ENCODE measurements around the gene DCTD. TPM values are rescaled to one million over a fixed set of nuclear protein-coding genes. Genes with fewer than 3 reads are reported as not detected.

DCTD gene
- total RNA-seq, 1 donor from 2014 or later = 90.1 TPM

DNA sequence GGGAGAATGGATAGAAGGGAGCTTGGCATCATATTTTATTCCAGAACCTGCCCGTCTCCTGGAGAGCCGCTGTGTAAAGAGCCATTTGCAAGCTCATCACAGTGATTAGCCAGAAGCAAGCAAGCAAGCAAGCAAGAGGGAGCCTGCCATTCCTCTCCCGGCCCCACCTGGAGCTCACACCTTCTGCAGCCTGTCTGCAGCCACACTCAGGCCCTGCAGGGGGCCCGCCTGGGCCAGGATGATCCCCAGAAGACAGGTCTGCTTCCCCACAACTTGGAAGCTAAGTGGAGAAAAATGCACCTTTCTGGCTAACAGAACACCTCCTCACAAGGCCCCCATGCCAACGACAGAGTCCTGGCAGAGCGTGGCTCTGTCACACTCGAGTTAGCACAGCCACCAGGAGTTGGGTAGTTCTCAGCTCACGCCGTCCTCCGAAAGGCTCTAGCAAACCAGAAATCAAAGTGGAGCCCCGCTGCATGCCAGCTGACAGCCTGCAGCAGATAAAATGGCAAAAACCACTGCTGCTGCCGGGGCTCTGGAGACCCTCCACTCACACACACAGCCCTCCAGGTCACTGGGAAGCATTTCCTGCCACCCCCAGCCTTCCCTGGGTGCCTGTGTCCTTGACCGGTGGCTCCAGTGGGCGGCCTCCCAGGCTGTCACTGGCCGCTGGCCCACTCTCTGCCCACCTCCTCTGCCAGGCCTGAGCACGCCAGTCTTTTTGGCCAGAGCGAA, 54.9 kb downstream of the DCTD start:
- Histone ChIP-seq H3K9me3 (no peaks in the 10 kb centered on the region), H3K4me1 (no peaks in the 10 kb centered on the region), H3K27me3 (ENCODE audit: low read depth) (no peaks in the 10 kb centered on the region), H3K36me3 (no peaks in the 10 kb centered on the region), H3K4me3 (no peak overlapping the region), H3K27ac (no peak overlapping the region)
- intact Hi-C loops (cut with DNase I) = no loop called here
- ATAC-seq (peak; percentile 62 to 78), DNase-seq (no peak)
- TF ChIP-seq, protein P1, sequence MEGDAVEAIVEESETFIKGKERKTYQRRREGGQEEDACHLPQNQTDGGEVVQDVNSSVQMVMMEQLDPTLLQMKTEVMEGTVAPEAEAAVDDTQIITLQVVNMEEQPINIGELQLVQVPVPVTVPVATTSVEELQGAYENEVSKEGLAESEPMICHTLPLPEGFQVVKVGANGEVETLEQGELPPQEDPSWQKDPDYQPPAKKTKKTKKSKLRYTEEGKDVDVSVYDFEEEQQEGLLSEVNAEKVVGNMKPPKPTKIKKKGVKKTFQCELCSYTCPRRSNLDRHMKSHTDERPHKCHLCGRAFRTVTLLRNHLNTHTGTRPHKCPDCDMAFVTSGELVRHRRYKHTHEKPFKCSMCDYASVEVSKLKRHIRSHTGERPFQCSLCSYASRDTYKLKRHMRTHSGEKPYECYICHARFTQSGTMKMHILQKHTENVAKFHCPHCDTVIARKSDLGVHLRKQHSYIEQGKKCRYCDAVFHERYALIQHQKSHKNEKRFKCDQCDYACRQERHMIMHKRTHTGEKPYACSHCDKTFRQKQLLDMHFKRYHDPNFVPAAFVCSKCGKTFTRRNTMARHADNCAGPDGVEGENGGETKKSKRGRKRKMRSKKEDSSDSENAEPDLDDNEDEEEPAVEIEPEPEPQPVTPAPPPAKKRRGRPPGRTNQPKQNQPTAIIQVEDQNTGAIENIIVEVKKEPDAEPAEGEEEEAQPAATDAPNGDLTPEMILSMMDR (IDR thresholded peaks at IDR 0.05) = no peak

DNA sequence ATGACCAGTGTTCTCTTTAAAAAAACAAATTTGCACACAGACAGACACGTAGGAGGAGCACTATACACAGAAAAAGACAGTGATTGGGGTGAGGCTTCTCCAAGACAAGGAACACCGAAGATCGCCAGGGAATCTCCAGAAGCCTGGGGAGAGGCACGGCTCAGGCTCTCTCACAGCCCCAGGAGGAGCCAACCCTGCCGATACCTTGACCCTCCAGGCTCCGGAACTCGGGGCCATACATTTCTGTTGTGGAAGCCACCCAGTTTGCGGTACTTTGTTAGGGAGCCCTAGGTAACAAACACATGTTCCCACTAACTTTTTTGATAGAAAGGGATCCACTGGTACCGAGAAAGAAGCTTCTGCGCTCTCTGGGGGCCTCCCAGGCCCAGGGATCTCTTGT, 55.8 kb downstream of the DCTD start:
- intact Hi-C loops (cut with DNase I) = no loop called here
- no peaks in the 10 kb centered on the region for H3K4me1 ChIP-seq
- no peaks in the 10 kb centered on the region for H3K9me3 ChIP-seq
- TF ChIP-seq, protein P1 (IDR thresholded peaks at IDR 0.05) = no peak
- H3K27me3 ChIP-seq (ENCODE audit: low read depth) = no peaks in the 10 kb centered on the region
- H3K36me3 ChIP-seq = no peaks in the 10 kb centered on the region
- no peak overlapping the region for H3K4me3 ChIP-seq
- no peak overlapping the region for H3K27ac ChIP-seq
- no peak for DNase-seq
- ATAC-seq = no peak

DNA sequence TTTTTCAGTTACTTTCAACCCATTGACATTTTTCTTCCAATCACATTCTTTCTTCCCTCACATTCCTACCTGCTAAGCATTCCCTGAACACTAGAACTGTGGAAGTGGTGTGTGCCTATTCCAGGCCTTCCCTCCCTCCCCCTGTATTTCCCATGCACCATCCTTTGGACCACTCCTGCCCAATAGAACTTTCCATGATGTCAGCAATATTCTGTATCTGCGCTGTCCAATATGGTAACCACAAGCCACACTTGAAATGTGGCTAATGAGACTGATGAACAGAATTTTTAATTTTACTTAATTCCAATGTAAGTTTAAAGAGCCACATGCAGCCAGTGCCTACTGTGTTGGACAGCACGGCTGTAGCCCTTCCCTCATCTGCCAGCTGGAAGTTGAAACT, 57.5 kb downstream of the DCTD start:
- no peaks in the 10 kb centered on the region for H3K9me3 ChIP-seq
- H3K4me1 ChIP-seq = no peaks in the 10 kb centered on the region
- DNase-seq (no peak), ATAC-seq (no peak)
- no peaks in the 10 kb centered on the region for H3K27me3 ChIP-seq (ENCODE audit: low read depth)
- no peak overlapping the region for H3K4me3 ChIP-seq
- intact Hi-C loops (cut with DNase I) = no loop called here
- no peak overlapping the region for H3K27ac ChIP-seq
- H3K36me3 ChIP-seq = no peaks in the 10 kb centered on the region
- TF ChIP-seq, protein P1 (IDR thresholded peaks at IDR 0.05) = no peak

DNA sequence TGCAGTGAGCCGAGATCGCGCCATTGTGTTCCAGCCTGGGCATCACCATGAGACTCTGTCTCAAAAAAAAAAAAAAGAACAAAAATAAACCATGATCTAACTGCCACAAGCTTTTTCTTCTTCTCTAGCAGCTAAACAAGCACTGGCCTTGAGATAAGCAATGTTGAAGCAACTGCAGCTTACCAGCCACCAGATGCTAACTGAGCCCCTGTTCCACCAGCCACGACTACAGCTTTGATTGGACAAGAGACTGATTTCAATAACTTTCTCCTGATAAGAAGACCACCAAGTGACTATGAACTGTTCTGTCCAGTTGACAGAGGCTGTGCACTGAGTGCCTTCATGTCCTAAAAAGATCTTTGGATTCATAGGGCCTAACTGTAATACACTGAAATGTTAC, 58.5 kb downstream of the DCTD start:
- Histone ChIP-seq H3K4me1 (no peaks in the 10 kb centered on the region), H3K9me3 (no peaks in the 10 kb centered on the region), H3K4me3 (no peak overlapping the region), H3K27me3 (ENCODE audit: low read depth) (no peaks in the 10 kb centered on the region), H3K36me3 (no peaks in the 10 kb centered on the region), H3K27ac (no peak overlapping the region)
- no peak for ATAC-seq
- intact Hi-C loops (cut with DNase I) = no loop called here
- DNase-seq = no peak
- TF ChIP-seq, protein P1 (IDR thresholded peaks at IDR 0.05) = no peak

DNA sequence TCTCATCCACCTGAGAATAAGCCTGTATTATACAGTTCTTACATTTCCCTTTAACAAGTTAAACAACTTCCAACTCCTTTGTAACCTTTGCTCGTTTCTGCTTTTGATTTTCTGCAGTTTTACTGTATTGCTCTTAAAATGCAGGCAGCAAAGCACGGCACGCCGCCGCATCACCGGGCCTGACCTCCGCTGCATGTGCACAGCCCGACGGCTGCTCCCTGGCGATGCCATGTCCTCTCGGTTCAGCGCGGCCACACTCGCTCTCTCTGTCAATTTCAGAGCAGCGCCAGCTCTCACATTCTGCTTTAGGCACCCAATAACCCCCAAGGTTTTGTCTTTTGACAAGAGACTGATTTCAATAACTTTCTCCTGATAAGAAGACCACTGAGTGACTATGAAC, 60.3 kb downstream of the DCTD start:
- H3K36me3 ChIP-seq = no peaks in the 10 kb centered on the region
- DNase-seq (no peak), ATAC-seq (no peak)
- H3K9me3 ChIP-seq = peaks cover 6% of the 10 kb centered on the region
- H3K27me3 ChIP-seq (ENCODE audit: low read depth) = no peaks in the 10 kb centered on the region
- no peak overlapping the region for H3K4me3 ChIP-seq
- no peak overlapping the region for H3K27ac ChIP-seq
- TF ChIP-seq, protein P1 (IDR thresholded peaks at IDR 0.05) = no peak
- no peaks in the 10 kb centered on the region for H3K4me1 ChIP-seq
- intact Hi-C loops (cut with DNase I) = no loop called here
